Fibroblast of mammary gland (primary cell): Measurements from ENCODE around the gene STXBP4.

ENCODE experiments used
- DNase-seq: peaks from one replicate; pipeline ENCODE4 v3.0.0-alpha.2; 2010; ENCODE audit warnings: low read depth
- H3K4me3 ChIP-seq: 2 replicates; pipeline ENCODE4 v1.5.1; 2011; ENCODE audit warnings: low read depth, mild to moderate bottlenecking, low read length, moderate library complexity; ENCODE audit not compliant: control insufficient read depth
- CTCF ChIP-seq: conservative IDR thresholded peaks from 2 replicates; pipeline ENCODE4 v1.5.1; 2011; ENCODE audit warnings: low read depth, low read length, inconsistent platforms; ENCODE audit not compliant: control insufficient read depth, insufficient read depth

STXBP4 gene

GRCh38 chr17:55005520-55005919 lies 37.0 kb downstream of the STXBP4 start:
- DNase-seq = peak; percentile 32
- no peak overlapping the region for H3K4me3 ChIP-seq
- TF ChIP-seq CTCF = peak; percentile 46

GRCh38 chr17:55023626-55024025 lies 55.1 kb downstream of the STXBP4 start:
- no peak for DNase-seq
- TF ChIP-seq CTCF = no peak
- no peak overlapping the region for H3K4me3 ChIP-seq

- no peak for DNase-seq
- TF ChIP-seq CTCF = no peak
- H3K4me3 ChIP-seq = no peak overlapping the region
Observed at GRCh38 chr17:55037828-55038227, 69.3 kb downstream of the STXBP4 start.

GRCh38 chr17:55038291-55038690 lies 69.7 kb downstream of the STXBP4 start:
- DNase-seq = no peak
- no peak overlapping the region for H3K4me3 ChIP-seq
- TF ChIP-seq CTCF = no peak

- no peak overlapping the region for H3K4me3 ChIP-seq
- no peak for TF ChIP-seq CTCF
- DNase-seq = peak; percentile 15
Observed at GRCh38 chr17:55040611-55041010, 72.0 kb downstream of the STXBP4 start.

- DNase-seq = peak; percentile 16
- TF ChIP-seq CTCF = peak; percentile 38
- H3K4me3 ChIP-seq = no peak overlapping the region
Observed at GRCh38 chr17:55053855-55054254, 85.3 kb downstream of the STXBP4 start.

GRCh38 chr17:55054429-55054828 lies 85.9 kb downstream of the STXBP4 start:
- TF ChIP-seq CTCF = no peak
- H3K4me3 ChIP-seq = no peak overlapping the region
- no peak for DNase-seq
